Measurements from ENCODE around the gene ASCC1. TPM values are rescaled to one million over a fixed set of nuclear protein-coding genes. Genes with fewer than 3 reads are reported as not detected.

Gene ASCC1
- total and polyA plus RNA-seq, 2 experiments from 2014 or later: 13.7 to 37.2 TPM

DNA sequence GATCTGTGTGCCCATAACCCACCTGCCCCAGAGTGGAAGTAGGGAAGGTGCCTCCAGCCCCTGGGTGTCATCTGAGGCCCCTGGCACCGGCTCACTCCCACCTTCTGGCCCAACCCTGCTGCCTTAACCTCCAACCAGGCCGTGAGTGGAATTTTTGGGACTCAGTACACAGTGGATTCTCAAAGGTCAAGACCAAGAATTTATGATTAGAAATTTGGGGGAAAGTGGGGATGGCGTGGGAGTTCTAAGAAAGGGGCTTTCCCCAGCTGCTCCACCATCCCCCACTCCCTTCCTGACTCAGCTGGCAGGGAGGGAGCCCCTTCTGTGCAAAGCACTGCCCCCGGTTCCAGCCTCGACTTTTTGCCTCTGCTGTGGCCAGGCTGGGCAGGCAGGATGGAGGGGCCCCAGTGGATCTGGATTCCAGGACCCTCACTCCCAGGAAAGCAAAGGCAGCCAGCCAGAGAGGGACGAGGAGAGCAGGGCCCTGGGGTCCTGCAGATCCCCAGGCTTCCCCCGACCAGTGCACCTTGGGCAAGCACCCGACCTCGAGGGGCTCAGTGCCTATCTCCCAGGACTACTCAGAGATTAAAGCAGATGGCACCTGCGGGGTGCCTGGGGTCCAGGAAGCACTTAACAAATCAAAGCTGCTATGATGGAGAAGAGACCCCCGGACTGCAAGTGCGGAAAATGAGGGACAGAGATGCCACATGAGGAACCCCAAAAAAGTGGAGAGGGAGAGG lies 140.5 kb downstream of the ASCC1 start (continued):
- TF ChIP-seq NANOG (IDR thresholded peaks at IDR 0.05; ENCODE audit: borderline replicate concordance): no peak
- TF ChIP-seq, protein P1, sequence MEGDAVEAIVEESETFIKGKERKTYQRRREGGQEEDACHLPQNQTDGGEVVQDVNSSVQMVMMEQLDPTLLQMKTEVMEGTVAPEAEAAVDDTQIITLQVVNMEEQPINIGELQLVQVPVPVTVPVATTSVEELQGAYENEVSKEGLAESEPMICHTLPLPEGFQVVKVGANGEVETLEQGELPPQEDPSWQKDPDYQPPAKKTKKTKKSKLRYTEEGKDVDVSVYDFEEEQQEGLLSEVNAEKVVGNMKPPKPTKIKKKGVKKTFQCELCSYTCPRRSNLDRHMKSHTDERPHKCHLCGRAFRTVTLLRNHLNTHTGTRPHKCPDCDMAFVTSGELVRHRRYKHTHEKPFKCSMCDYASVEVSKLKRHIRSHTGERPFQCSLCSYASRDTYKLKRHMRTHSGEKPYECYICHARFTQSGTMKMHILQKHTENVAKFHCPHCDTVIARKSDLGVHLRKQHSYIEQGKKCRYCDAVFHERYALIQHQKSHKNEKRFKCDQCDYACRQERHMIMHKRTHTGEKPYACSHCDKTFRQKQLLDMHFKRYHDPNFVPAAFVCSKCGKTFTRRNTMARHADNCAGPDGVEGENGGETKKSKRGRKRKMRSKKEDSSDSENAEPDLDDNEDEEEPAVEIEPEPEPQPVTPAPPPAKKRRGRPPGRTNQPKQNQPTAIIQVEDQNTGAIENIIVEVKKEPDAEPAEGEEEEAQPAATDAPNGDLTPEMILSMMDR (conservative IDR thresholded peaks at IDR 0.05; ENCODE audit: low read depth in 2 of 2): no peak
- TF ChIP-seq EZH2phosphoT487 (IDR thresholded peaks at IDR 0.05; ENCODE audit: unreplicated experiment): no peak
- no peak for TF ChIP-seq EZH2 (IDR thresholded peaks at IDR 0.05; ENCODE audit: low read depth, unreplicated experiment)

DNA sequence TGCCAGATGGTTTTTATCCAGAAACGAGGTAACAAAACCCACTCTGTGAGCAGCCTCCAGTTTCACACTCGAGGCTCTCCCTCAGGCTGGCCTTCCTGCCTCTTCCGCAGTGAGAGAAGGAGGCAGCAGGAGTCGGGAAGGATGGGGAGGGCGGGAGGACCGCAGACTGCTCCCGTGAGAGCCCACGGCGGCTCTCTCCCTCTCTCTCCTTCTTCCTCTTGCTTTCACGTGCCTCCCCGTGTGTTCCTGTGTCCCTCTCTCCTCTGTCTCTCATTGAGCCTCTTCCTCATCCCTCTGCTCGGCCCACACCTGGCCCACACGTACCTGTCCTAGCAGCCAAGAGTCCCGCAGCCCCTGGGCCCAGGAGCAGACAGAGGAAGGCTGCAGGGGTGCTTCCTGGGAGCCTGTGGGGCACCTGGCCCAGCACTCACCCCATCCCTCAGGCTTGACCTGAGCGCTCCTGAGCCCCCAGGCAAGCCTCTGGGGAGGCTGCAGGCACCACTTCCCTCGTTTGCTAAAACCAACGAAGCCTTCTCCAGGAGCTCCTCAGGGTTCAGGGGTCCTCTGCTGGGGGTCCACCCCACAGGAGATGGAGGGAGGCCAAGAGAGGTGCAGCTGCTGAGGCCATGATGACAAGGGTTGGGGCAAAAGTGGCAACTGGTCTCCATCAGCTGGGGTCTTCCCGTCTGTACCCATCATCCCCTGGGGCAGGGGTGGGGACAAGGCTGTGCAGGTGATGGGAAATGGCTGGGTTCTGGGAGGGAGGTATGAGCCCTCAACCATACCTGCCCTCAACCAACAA lies 141.3 kb downstream of the ASCC1 start:
- ATAC-seq (no peak), DNase-seq (ENCODE audit: low spot score) (no peak)
- no peak overlapping the region for H3K4me2 ChIP-seq

More for the DNA sequence above, 141.3 kb downstream of the ASCC1 start:
- Histone ChIP-seq H3K4me3 (no peak overlapping the region), H3K36me3 (ENCODE audit: insufficient read depth) (no peaks in the 10 kb centered on the region; the same call in 1 of the 2 replicates), H3F3A (replicated peaks; ENCODE audit: low read depth) (no peaks in the 10 kb centered on the region), H3K4me1 (ENCODE audit: insufficient read depth) (no peaks in the 10 kb centered on the region), H2AFZ (no peak overlapping the region), H3K9me2 (ENCODE audit: insufficient read depth) (no peaks in the 10 kb centered on the region), H3K79me2 (replicated peaks; ENCODE audit: insufficient read depth) (no peaks in the 10 kb centered on the region), H3K27me3 (ENCODE audit: insufficient read depth) (no peaks in the 10 kb centered on the region), H4K20me1 (replicated peaks; ENCODE audit: insufficient read depth) (no peaks in the 10 kb centered on the region), H3K27ac (ENCODE audit: low read depth) (no peak overlapping the region)
- Mint-ChIP-seq H3K27me3 (ENCODE audit: insufficient read depth, low read depth, poor library complexity) (peaks cover 20% of the 10 kb centered on the region), H3K36me3 (ENCODE audit: low read depth) (no peaks in the 10 kb centered on the region), H3K9me3 (no peaks in the 10 kb centered on the region), H3K27ac (no peak overlapping the region), H3K4me3 (no peak overlapping the region), H3K4me1 (peaks cover 6% of the 10 kb centered on the region; the same call in 2 of the 3 replicates)
- TF ChIP-seq, protein P2, sequence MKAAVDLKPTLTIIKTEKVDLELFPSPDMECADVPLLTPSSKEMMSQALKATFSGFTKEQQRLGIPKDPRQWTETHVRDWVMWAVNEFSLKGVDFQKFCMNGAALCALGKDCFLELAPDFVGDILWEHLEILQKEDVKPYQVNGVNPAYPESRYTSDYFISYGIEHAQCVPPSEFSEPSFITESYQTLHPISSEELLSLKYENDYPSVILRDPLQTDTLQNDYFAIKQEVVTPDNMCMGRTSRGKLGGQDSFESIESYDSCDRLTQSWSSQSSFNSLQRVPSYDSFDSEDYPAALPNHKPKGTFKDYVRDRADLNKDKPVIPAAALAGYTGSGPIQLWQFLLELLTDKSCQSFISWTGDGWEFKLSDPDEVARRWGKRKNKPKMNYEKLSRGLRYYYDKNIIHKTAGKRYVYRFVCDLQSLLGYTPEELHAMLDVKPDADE (IDR thresholded peaks at IDR 0.05): no peak
- no peak for TF ChIP-seq POLR2AphosphoS5 (IDR thresholded peaks at IDR 0.05; ENCODE audit: low read depth)
- TF ChIP-seq JUNB (IDR thresholded peaks at IDR 0.05; ENCODE audit: unreplicated experiment): no peak
- no peak for TF ChIP-seq STAT1 (IDR thresholded peaks at IDR 0.05; ENCODE audit: unreplicated experiment)
- no peak for TF ChIP-seq NANOG (IDR thresholded peaks at IDR 0.05; ENCODE audit: borderline replicate concordance)
- TF ChIP-seq EZH2 (IDR thresholded peaks at IDR 0.05; ENCODE audit: low read depth, unreplicated experiment): no peak
- TF ChIP-seq, protein P3, sequence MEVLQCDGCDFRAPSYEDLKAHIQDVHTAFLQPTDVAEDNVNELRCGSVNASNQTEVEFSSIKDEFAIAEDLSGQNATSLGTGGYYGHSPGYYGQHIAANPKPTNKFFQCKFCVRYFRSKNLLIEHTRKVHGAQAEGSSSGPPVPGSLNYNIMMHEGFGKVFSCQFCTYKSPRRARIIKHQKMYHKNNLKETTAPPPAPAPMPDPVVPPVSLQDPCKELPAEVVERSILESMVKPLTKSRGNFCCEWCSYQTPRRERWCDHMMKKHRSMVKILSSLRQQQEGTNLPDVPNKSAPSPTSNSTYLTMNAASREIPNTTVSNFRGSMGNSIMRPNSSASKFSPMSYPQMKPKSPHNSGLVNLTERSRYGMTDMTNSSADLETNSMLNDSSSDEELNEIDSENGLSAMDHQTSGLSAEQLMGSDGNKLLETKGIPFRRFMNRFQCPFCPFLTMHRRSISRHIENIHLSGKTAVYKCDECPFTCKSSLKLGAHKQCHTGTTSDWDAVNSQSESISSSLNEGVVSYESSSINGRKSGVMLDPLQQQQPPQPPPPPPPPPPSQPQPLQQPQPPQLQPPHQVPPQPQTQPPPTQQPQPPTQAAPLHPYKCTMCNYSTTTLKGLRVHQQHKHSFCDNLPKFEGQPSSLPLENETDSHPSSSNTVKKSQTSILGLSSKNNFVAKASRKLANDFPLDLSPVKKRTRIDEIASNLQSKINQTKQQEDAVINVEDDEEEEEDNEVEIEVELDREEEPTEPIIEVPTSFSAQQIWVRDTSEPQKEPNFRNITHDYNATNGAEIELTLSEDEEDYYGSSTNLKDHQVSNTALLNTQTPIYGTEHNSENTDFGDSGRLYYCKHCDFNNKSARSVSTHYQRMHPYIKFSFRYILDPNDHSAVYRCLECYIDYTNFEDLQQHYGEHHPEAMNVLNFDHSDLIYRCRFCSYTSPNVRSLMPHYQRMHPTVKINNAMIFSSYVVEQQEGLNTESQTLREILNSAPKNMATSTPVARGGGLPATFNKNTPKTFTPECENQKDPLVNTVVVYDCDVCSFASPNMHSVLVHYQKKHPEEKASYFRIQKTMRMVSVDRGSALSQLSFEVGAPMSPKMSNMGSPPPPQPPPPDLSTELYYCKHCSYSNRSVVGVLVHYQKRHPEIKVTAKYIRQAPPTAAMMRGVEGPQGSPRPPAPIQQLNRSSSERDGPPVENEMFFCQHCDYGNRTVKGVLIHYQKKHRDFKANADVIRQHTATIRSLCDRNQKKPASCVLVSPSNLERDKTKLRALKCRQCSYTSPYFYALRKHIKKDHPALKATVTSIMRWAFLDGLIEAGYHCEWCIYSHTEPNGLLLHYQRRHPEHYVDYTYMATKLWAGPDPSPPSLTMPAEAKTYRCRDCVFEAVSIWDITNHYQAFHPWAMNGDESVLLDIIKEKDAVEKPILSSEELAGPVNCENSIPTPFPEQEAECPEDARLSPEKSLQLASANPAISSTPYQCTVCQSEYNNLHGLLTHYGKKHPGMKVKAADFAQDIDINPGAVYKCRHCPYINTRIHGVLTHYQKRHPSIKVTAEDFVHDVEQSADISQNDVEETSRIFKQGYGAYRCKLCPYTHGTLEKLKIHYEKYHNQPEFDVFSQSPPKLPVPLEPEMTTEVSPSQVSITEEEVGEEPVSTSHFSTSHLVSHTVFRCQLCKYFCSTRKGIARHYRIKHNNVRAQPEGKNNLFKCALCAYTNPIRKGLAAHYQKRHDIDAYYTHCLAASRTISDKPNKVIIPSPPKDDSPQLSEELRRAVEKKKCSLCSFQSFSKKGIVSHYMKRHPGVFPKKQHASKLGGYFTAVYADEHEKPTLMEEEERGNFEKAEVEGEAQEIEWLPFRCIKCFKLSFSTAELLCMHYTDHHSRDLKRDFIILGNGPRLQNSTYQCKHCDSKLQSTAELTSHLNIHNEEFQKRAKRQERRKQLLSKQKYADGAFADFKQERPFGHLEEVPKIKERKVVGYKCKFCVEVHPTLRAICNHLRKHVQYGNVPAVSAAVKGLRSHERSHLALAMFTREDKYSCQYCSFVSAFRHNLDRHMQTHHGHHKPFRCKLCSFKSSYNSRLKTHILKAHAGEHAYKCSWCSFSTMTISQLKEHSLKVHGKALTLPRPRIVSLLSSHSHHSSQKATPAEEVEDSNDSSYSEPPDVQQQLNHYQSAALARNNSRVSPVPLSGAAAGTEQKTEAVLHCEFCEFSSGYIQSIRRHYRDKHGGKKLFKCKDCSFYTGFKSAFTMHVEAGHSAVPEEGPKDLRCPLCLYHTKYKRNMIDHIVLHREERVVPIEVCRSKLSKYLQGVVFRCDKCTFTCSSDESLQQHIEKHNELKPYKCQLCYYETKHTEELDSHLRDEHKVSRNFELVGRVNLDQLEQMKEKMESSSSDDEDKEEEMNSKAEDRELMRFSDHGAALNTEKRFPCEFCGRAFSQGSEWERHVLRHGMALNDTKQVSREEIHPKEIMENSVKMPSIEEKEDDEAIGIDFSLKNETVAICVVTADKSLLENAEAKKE (CRISPR knock-in tag; IDR thresholded peaks at IDR 0.05): no peak
- no peak for TF ChIP-seq CREB1 (CRISPR knock-in tag; IDR thresholded peaks at IDR 0.05; ENCODE audit: low read depth)
- no peak for TF ChIP-seq EZH2phosphoT487 (IDR thresholded peaks at IDR 0.05; ENCODE audit: unreplicated experiment)

All from GM23338 (cell line).